HG03066 (cell line): ENCODE results near the gene FOXO6.
"Not testable (repeated sequence)": the region's sequence is repeated elsewhere in the genome, so short reads cannot be mapped to it uniquely, and the experiment has no call there.

ENCODE experiments used
- ATAC-seq: cut with Tn5 transposase; IDR thresholded peaks from one replicate; pipeline ENCODE4 v1.9.1; 2021; ENCODE audit warnings: low read depth; ENCODE audit not compliant: unreplicated experiment

FOXO6 gene

GRCh38 chr1:41328780-41329640 lies 32.2 kb upstream of the FOXO6 start:
- ATAC-seq: no peak

- no peak for ATAC-seq
Measured at GRCh38 chr1:41329662-41330587, 31.3 kb upstream of the FOXO6 start.

GRCh38 chr1:41330588-41331545 lies 30.4 kb upstream of the FOXO6 start:
- ATAC-seq: no peak

GRCh38 chr1:41331546-41331917 lies 29.7 kb upstream of the FOXO6 start:
- no peak for ATAC-seq

GRCh38 chr1:41332161-41332560 lies 29.1 kb upstream of the FOXO6 start:
- not testable (repeated sequence) for ATAC-seq

- ATAC-seq: no peak
Measured at GRCh38 chr1:41333146-41333784, 28.0 kb upstream of the FOXO6 start.

- ATAC-seq: no peak
Measured at GRCh38 chr1:41338820-41339219, 22.4 kb upstream of the FOXO6 start.

GRCh38 chr1:41340655-41341364 lies 20.4 kb upstream of the FOXO6 start:
- ATAC-seq: no peak

GRCh38 chr1:41341365-41341683 lies 19.9 kb upstream of the FOXO6 start:
- ATAC-seq: no peak

- no peak for ATAC-seq
Measured at GRCh38 chr1:41341772-41342562, 19.3 kb upstream of the FOXO6 start.

GRCh38 chr1:41342774-41343355 lies 18.4 kb upstream of the FOXO6 start:
- ATAC-seq: no peak

- no peak for ATAC-seq
Measured at GRCh38 chr1:41343790-41344699, 17.2 kb upstream of the FOXO6 start.

- no peak for ATAC-seq
Measured at GRCh38 chr1:41344708-41345159, 16.5 kb upstream of the FOXO6 start.

GRCh38 chr1:41345434-41346075 lies 15.7 kb upstream of the FOXO6 start:
- ATAC-seq: no peak

GRCh38 chr1:41347276-41347675 lies 14.0 kb upstream of the FOXO6 start:
- no peak for ATAC-seq

- no peak for ATAC-seq
Measured at GRCh38 chr1:41348394-41348793, 12.8 kb upstream of the FOXO6 start.
